HepG2 (cell line): ENCODE data around the gene NEURL2. TPM values are rescaled to one million over a fixed set of nuclear protein-coding genes. Genes with fewer than 3 reads are reported as not detected.

Experiments
- ARNT ChIP-seq: fragments of 450-650 bp; IDR thresholded peaks from 2 replicates; pipeline ENCODE4 v1.6.1; 2017
- FUBP1 ChIP-seq: sonication (generic); formaldehyde crosslinking; IDR thresholded peaks from 2 replicates; pipeline ENCODE4 v1.5.1; 2020; ENCODE audit warnings: missing genetic modification reagents, mild to moderate bottlenecking, borderline replicate concordance
- GABPA ChIP-seq, 2 experiments: IDR thresholded peaks; 2 replicates each; pipeline ENCODE4 v1.6.1; 2011 to 2016; ENCODE audit warnings: low read depth in 2 of 2, low read length in 1 of 2, missing biosample characterization in 1 of 2, missing genetic modification characterization in 1 of 2
- GZF1 ChIP-seq: sonication (generic); formaldehyde crosslinking; IDR thresholded peaks from 2 replicates; pipeline ENCODE4 v1.5.1; 2020; ENCODE audit warnings: mild to moderate bottlenecking, missing genetic modification reagents
- IRF2 ChIP-seq: IDR thresholded peaks from 2 replicates; pipeline ENCODE4 v1.6.1; 2018; ENCODE audit warnings: missing genetic modification reagents, missing compliant biosample characterization
- KDM5A ChIP-seq: fragments of 200-600 bp; sonication (generic); IDR thresholded peaks from 2 replicates; pipeline ENCODE4 v1.7.0; 2018; ENCODE audit warnings: antibody characterized with exemption, mild to moderate bottlenecking, low read length, borderline replicate concordance
- KDM6A ChIP-seq: IDR thresholded peaks from 2 replicates; pipeline ENCODE4 v1.6.1; 2016; ENCODE audit warnings: low read depth
- MATR3 ChIP-seq: sonication (generic); formaldehyde crosslinking; IDR thresholded peaks from 2 replicates; pipeline ENCODE4 v1.4.0; 2020; ENCODE audit warnings: missing genetic modification reagents
- SRSF9 ChIP-seq: fragments of 200-400 bp; formaldehyde crosslinking; IDR thresholded peaks from 2 replicates; pipeline ENCODE4 v1.6.1; 2018; ENCODE audit warnings: borderline replicate concordance, mild to moderate bottlenecking, low read depth, low read length; ENCODE audit not compliant: insufficient read depth, poor library complexity, severe bottlenecking
- SUZ12 ChIP-seq: fragments of 150-350 bp; IDR thresholded peaks from 2 replicates; pipeline ENCODE4 v1.6.1; 2014; ENCODE audit warnings: low read depth, low read length
- TBX3 ChIP-seq: fragments of 450-650 bp; IDR thresholded peaks from 2 replicates; pipeline ENCODE4 v1.6.1; 2017; ENCODE audit warnings: antibody characterized with exemption, mild to moderate bottlenecking, inconsistent platforms, borderline replicate concordance
- TRAFD1 ChIP-seq: sonication (generic); formaldehyde crosslinking; IDR thresholded peaks from 2 replicates; pipeline ENCODE4 v1.5.1; 2020; ENCODE audit warnings: missing genetic modification reagents, mild to moderate bottlenecking, borderline replicate concordance
- ZNF280D ChIP-seq: sonication (generic); formaldehyde crosslinking; IDR thresholded peaks from 2 replicates; pipeline ENCODE4 v1.5.1; 2020; ENCODE audit warnings: mild to moderate bottlenecking, missing genetic modification reagents
- ZNF451 ChIP-seq: sonication (generic); formaldehyde crosslinking; IDR thresholded peaks from 2 replicates; pipeline ENCODE4 v1.5.0; 2020; ENCODE audit warnings: mild to moderate bottlenecking, missing genetic modification reagents
- ZNF646 ChIP-seq: sonication (generic); formaldehyde crosslinking; IDR thresholded peaks from 2 replicates; pipeline ENCODE4 v1.9.0; 2021; ENCODE audit warnings: mild to moderate bottlenecking, missing genetic modification reagents
- ZNF790 ChIP-seq: sonication (generic); formaldehyde crosslinking; IDR thresholded peaks from 2 replicates; pipeline ENCODE4 v1.8.0; 2022; ENCODE audit warnings: missing genetic modification reagents, mild to moderate bottlenecking, borderline replicate concordance
- polyA plus RNA-seq, 8 experiments: library from polyadenylated mRNA; depleted of rRNA in 3 of 8; stranded (reverse) in 7 of 8; unstranded in 1 of 8; fragments of >200 nt; fragmentation: Illumina TruSeq in 4 of 8; extraction: Trizol in 4 of 8; gene quantifications; 2 replicates each; pipeline versions ENCODE4 v1.2.1 to v1.2.3, GENCODE V29; 2011 to 2016; ENCODE audit warnings: low read depth in 4 of 8, missing spikeins in 1 of 8, mixed read lengths in 1 of 8; ENCODE audit not compliant: insufficient read depth in 1 of 8
- total RNA-seq, 5 experiments: library from RNA; depleted of rRNA; stranded (reverse); fragments of >200 nt; fragmentation: Illumina TruSeq; extraction: Trizol; gene quantifications; 2 replicates each; pipeline ENCODE4 v1.2.3, GENCODE V29; 2016; ENCODE audit warnings: low read depth in 1 of 5

Gene NEURL2
- total and polyA plus RNA-seq, 2 of the 13 experiments (the other 11 are each of a cell fraction or from before 2014, with no cell fraction given), result 7.2 to 9.7 TPM

- TF ChIP-seq FUBP1 (CRISPR knock-in tag) (peak; percentile 98), ZNF790 (CRISPR knock-in tag) (no peak), KDM5A (no peak; the same call in none of the 2 replicates), GABPA (IDR thresholded peaks at IDR 0.05; ENCODE audit: low read depth, low read length) (no peak), GABPA (CRISPR knock-in tag; IDR thresholded peaks at IDR 0.05; ENCODE audit: low read depth) (peak; percentile 70), GZF1 (CRISPR knock-in tag) (0 out of 2 replicates have a peak, but pooled peaks have one; percentile 56), ZNF646 (CRISPR knock-in tag) (no peak), IRF2 (CRISPR knock-in tag) (no peak), SUZ12 (no peak), TRAFD1 (CRISPR knock-in tag) (no peak), MATR3 (no peak), ZNF280D (CRISPR knock-in tag) (no peak), SRSF9 (no peak), TBX3 (0 out of 2 replicates have a peak, but pooled peaks have one; percentile 14), KDM6A (CRISPR knock-in tag) (no peak), ZNF451 (CRISPR knock-in tag) (no peak), ARNT (no peak)
Measured at GRCh38 chr20:45934046-45934585, 43.1 kb upstream of the NEURL2 start (continued).
